CD4-positive, alpha-beta T cell (primary cell): ENCODE results near the gene KCNK1. TPM values are rescaled to one million over a fixed set of nuclear protein-coding genes. Genes with fewer than 3 reads are reported as not detected.

Experiments
- ATAC-seq: fragments of 200-7000 bp; cut with Tn5 transposase; one replicate; pipeline ENCODE4 v1.10.0; 2022; ENCODE audit warnings: mild to moderate bottlenecking; ENCODE audit not compliant: poor library complexity
- CTCF ChIA-PET: fragments of 350-600 bp; sonication (Branson Sonifier 250); formaldehyde crosslinking; loops from one replicate; lab custom pipeline; 2021; ENCODE audit warnings: antibody characterized with exemption, inconsistent platforms; lab: Charles Lee
- POLR2A ChIA-PET: fragments of 350-600 bp; sonication (Branson Sonifier 250); formaldehyde crosslinking; loops from one replicate; lab custom pipeline; 2021; ENCODE audit warnings: antibody characterized with exemption, inconsistent platforms; lab: Charles Lee
- DNase-seq, 14 experiments: peaks; one replicate each; pipeline ENCODE4 v3.0.0-alpha.2; 2013 to 2020; ENCODE audit warnings: mixed read lengths in 2 of 14
- H3K27ac ChIP-seq, 2 donors: one replicate each; pipeline versions ENCODE4 v1.5.1 to v1.7.0; 2013; ENCODE audit warnings: low read length in 2 of 2, low read depth in 1 of 2, mild to moderate bottlenecking in 1 of 2
- H3K27me3 ChIP-seq, 2 experiments: 1 replicate in 1 of 2; 2 replicates in 1 of 2; pipeline versions ENCODE4 v1.6.1 to v1.7.0; 2013; ENCODE audit warnings: low read length in 2 of 2, control low read depth in 1 of 2, mild to moderate bottlenecking in 1 of 2, moderate library complexity in 1 of 2; ENCODE audit not compliant: insufficient read depth in 2 of 2, control insufficient read depth in 1 of 2
- H3K36me3 ChIP-seq: one replicate; pipeline ENCODE4 v1.6.1; 2013; ENCODE audit warnings: low read length, control low read depth; ENCODE audit not compliant: insufficient read depth
- H3K4me1 ChIP-seq: one replicate; pipeline ENCODE4 v1.6.1; 2013; ENCODE audit warnings: low read length, control low read depth; ENCODE audit not compliant: insufficient read depth
- H3K4me3 ChIP-seq: one replicate; pipeline ENCODE4 v1.5.1; 2013; ENCODE audit warnings: mild to moderate bottlenecking, low read length, moderate library complexity
- H3K9me3 ChIP-seq, 2 experiments: 1 replicate in 1 of 2; 2 replicates in 1 of 2; pipeline versions ENCODE4 v1.6.1 to v1.7.0; 2013; ENCODE audit warnings: low read length in 2 of 2, mild to moderate bottlenecking in 2 of 2, control low read depth in 1 of 2, moderate library complexity in 1 of 2; ENCODE audit not compliant: control insufficient read depth in 1 of 2, insufficient read depth in 1 of 2
- H3K27ac Mint-ChIP-seq: one replicate; pipeline ENCODE4 v1.8.0; 2020; ENCODE audit warnings: mixed read lengths
- H3K27me3 Mint-ChIP-seq: one replicate; pipeline ENCODE4 v1.8.0; 2021; ENCODE audit warnings: mixed read lengths
- H3K36me3 Mint-ChIP-seq: one replicate; pipeline ENCODE4 v1.8.0; 2021; ENCODE audit warnings: low read depth, mixed read lengths
- H3K4me1 Mint-ChIP-seq: one replicate; pipeline ENCODE4 v1.8.0; 2021; ENCODE audit warnings: low read depth, mixed read lengths
- H3K4me3 Mint-ChIP-seq: one replicate; pipeline ENCODE4 v1.8.0; 2020; ENCODE audit warnings: mild to moderate bottlenecking, mixed read lengths
- H3K9me3 Mint-ChIP-seq: one replicate; pipeline ENCODE4 v1.8.0; 2020; ENCODE audit warnings: mixed read lengths
- intact Hi-C, 2 experiments: fragments of 100-400 bp; cut with DNase I in 1 of 2; cut with micrococcal nuclease in 1 of 2; formaldehyde crosslinking; loops; one replicate each; pipeline versions ENCODE4 v1.15.1 to v1.9.0; 2023 to 2025; cut with DNase I, micrococcal nuclease
- total RNA-seq, 174 experiments: library from RNA in 2 of 174; stranded (reverse) in 2 of 174; gene quantifications; one replicate each; pipeline ENCODE4 v1.2.3 and lab custom pipeline; 2021 to 2026
- TF ChIP-seq, protein P1 (sequence below): fragments of 200-600 bp; IDR thresholded peaks from one replicate; pipeline ENCODE4 v1.8.0; 2022; ENCODE audit warnings: antibody characterized with exemption, mild to moderate bottlenecking

Gene KCNK1
- total RNA-seq, 2 experiments from 2014 or later, result not detected

DNA sequence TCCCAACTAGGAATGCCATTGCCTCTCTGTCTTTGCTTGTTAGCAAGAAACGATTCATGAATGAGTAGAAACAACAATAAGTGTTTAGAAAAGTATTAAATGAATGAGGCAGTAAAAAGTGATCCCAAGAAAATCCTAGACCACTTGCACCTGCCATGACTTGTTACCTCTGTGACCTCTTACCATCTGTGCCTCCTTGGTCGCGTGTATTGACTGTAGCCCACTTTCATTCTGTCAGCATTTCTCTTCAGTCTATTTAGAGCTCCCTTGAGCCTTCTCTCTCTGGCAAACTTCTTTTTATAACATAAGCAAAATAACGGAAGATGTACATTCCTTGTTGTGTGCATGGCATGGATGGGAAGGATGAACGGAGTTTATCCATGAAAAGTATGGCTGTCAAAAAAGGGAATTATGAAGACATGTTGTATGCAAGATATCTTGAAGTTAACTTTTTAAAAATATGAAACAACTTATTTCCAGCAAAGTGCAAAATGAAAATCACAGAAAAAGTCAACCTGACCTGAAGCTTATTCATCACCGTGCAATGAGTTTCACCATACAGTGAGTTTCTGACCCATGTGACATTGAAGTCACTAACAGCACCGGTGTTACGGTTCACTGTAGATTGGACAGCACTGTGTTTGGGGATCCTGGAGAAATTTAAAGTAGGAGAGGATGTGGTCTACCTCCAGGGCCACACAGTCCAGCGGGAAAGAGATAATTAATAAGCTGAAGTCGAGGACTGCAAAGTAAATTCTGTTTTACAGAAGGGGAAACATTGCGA lies 47.7 kb downstream of the KCNK1 start:
- Mint-ChIP-seq H3K27me3 (peaks cover 9% of the 10 kb centered on the region), H3K9me3 (peaks cover 2% of the 10 kb centered on the region), H3K4me3 (no peak overlapping the region), H3K4me1 (no peaks in the 10 kb centered on the region), H3K36me3 (no peaks in the 10 kb centered on the region), H3K27ac (no peak overlapping the region)
- no peak overlapping the region for H3K27ac ChIP-seq
- DNase-seq (no peak), ATAC-seq (no peak)
- intact Hi-C loops, result no loop called here
- H3K27me3 ChIP-seq, result no peaks in the 10 kb centered on the region
- TF ChIP-seq, protein P1, sequence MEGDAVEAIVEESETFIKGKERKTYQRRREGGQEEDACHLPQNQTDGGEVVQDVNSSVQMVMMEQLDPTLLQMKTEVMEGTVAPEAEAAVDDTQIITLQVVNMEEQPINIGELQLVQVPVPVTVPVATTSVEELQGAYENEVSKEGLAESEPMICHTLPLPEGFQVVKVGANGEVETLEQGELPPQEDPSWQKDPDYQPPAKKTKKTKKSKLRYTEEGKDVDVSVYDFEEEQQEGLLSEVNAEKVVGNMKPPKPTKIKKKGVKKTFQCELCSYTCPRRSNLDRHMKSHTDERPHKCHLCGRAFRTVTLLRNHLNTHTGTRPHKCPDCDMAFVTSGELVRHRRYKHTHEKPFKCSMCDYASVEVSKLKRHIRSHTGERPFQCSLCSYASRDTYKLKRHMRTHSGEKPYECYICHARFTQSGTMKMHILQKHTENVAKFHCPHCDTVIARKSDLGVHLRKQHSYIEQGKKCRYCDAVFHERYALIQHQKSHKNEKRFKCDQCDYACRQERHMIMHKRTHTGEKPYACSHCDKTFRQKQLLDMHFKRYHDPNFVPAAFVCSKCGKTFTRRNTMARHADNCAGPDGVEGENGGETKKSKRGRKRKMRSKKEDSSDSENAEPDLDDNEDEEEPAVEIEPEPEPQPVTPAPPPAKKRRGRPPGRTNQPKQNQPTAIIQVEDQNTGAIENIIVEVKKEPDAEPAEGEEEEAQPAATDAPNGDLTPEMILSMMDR, result no peak
- no peaks in the 10 kb centered on the region for H3K4me1 ChIP-seq
- H3K9me3 ChIP-seq, result no peaks in the 10 kb centered on the region
- ChIA-PET POLR2A (no interaction called here), CTCF (no interaction called here)
- H3K36me3 ChIP-seq, result no peaks in the 10 kb centered on the region
- H3K4me3 ChIP-seq, result no peak overlapping the region

- CTCF ChIA-PET, result no interaction called here
- Mint-ChIP-seq H3K27me3 (peaks cover 9% of the 10 kb centered on the region), H3K27ac (no peak overlapping the region), H3K4me3 (no peak overlapping the region), H3K4me1 (no peaks in the 10 kb centered on the region), H3K9me3 (peaks cover 2% of the 10 kb centered on the region), H3K36me3 (no peaks in the 10 kb centered on the region)
- TF ChIP-seq, protein P1, result no peak
- Histone ChIP-seq H3K4me3 (no peak overlapping the region), H3K36me3 (no peaks in the 10 kb centered on the region), H3K27me3 (no peaks in the 10 kb centered on the region), H3K4me1 (no peaks in the 10 kb centered on the region), H3K27ac (no peak overlapping the region), H3K9me3 (no peaks in the 10 kb centered on the region)
- POLR2A ChIA-PET, result no interaction called here
- intact Hi-C loops, result no loop called here
- DNase-seq, result no peak
- ATAC-seq, result no peak
Observed at GRCh38 chr1:233662575-233663304, 48.8 kb downstream of the KCNK1 start.

DNA sequence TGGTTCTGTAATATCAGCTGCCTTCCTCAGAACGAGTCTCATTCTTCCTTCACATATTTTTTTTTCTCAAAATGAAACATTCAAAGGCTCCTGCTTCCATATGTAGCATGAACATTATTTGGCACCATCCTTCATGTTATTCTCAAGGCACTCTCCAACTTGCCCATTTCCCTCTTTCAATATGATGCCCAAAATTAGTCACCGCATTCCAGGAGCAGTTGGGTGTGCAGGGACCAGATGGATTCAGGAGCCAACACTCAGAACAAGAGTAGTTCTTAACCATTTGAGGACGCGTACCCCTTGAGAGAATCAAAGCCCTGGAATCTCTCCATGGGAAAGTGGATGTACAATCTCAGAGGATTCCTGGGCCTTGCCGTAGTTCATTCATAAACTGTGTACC lies 50.3 kb downstream of the KCNK1 start:
- no peak overlapping the region for H3K27ac ChIP-seq
- intact Hi-C loops, result no loop called here
- ChIA-PET POLR2A (no interaction called here), CTCF (no interaction called here)
- no peak for DNase-seq
- H3K27me3 ChIP-seq, result no peaks in the 10 kb centered on the region
- no peaks in the 10 kb centered on the region for H3K9me3 ChIP-seq
- Mint-ChIP-seq H3K27me3 (peaks cover 9% of the 10 kb centered on the region), H3K36me3 (no peaks in the 10 kb centered on the region), H3K4me3 (no peak overlapping the region), H3K27ac (no peak overlapping the region), H3K4me1 (no peaks in the 10 kb centered on the region), H3K9me3 (peaks cover 2% of the 10 kb centered on the region)
- H3K4me1 ChIP-seq, result no peaks in the 10 kb centered on the region
- TF ChIP-seq, protein P1, result no peak
- ATAC-seq, result no peak
- H3K4me3 ChIP-seq, result no peak overlapping the region
- no peaks in the 10 kb centered on the region for H3K36me3 ChIP-seq
